Measurements from ENCODE around the gene ITPRIPL1.
"Not testable (repeated sequence)": the region's sequence is repeated elsewhere in the genome, so short reads cannot be mapped to it uniquely, and the experiment has no call there.

Gene ITPRIPL1

GRCh38 chr2:96291751-96292150 is 33.4 kb upstream of the ITPRIPL1 start:
- Histone ChIP-seq H3K27me3 (ENCODE audit: control insufficient read depth in 3 of 3, insufficient read depth in 3 of 3, low read depth in 1 of 3, low read length in 3 of 3) (no peaks in the 10 kb centered on the region), H2BK12ac (ENCODE audit: low read length) (no peak overlapping the region), H2AK5ac (ENCODE audit: low read depth, low read length) (no peak overlapping the region), H4K8ac (ENCODE audit: low read depth, low read length) (no peak overlapping the region), H3K4ac (ENCODE audit: low read length) (no peak overlapping the region), H3K9ac (ENCODE audit: low read depth, low read length, poor library complexity) (no peak overlapping the region), H4K91ac (ENCODE audit: low read depth, low read length, poor library complexity) (no peak overlapping the region), H3K18ac (ENCODE audit: low read length) (no peak overlapping the region), H2BK120ac (ENCODE audit: low read depth, low read length) (no peak overlapping the region), H3K27ac (replicated peaks; ENCODE audit: low read length) (no peak overlapping the region), H3K79me1 (ENCODE audit: low read depth, low read length) (no peaks in the 10 kb centered on the region), H3K23ac (ENCODE audit: low read depth, low read length, poor library complexity) (no peak overlapping the region), H2BK15ac (ENCODE audit: low read length) (no peak overlapping the region), H2BK5ac (ENCODE audit: low read length) (no peak overlapping the region), H3K4me3 (ENCODE audit: low read length in 2 of 2) (no peak overlapping the region), H2AFZ (ENCODE audit: low read length) (no peak overlapping the region), H3K36me3 (replicated peaks in 1 of 2; ENCODE audit: control insufficient read depth in 2 of 2, insufficient read depth in 2 of 2, low read length in 2 of 2) (peaks cover 75 to 100% of the 10 kb centered on the region in 2 donors), H3K9me3 (replicated peaks in 1 of 2; ENCODE audit: control insufficient read depth in 2 of 2, insufficient read depth in 1 of 2, low read depth in 1 of 2, low read length in 2 of 2) (no peaks in the 10 kb centered on the region), H3K4me2 (ENCODE audit: insufficient read depth, low read length, poor library complexity, severe bottlenecking) (no peak overlapping the region), H3K4me1 (ENCODE audit: control insufficient read depth in 2 of 2, insufficient read depth in 1 of 2, low read depth in 1 of 2, low read length in 2 of 2) (no peaks in the 10 kb centered on the region), H3K14ac (ENCODE audit: low read length) (no peak overlapping the region)
- no CpG with 5 or more reads among the region's 5 CpGs for WGBS, 2 donors (ENCODE audit: extremely low coverage in 2 of 2, insufficient read length in 2 of 2, insufficient replicate concordance in 1 of 2)
- no peak for DNase-seq (ENCODE audit: low spot score)

DNA sequence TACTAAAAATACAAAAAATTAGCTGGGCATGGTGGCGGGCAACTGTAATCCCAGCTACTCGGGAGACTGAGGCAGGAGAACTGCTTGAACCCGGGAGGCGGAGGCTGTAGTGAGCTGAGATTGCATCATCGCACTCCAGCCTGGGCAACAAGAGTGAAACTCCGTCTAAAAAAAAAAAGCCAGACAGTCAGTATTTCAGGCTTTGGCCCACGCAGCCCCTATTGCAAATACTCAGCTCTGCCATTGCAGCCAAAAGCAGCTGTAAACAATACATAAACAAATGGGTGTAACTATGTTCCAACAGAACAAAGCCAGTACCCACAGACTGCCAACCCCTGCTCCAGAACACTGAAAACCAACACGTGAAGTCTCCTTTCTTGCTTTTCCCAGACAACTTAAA is 30.8 kb upstream of the ITPRIPL1 start:
- not testable (repeated sequence) for H3K4ac ChIP-seq (ENCODE audit: low read length); H3K14ac ChIP-seq (ENCODE audit: low read length); H3K4me1 ChIP-seq (ENCODE audit: control insufficient read depth in 2 of 2, insufficient read depth in 1 of 2, low read depth in 1 of 2, low read length in 2 of 2); H4K91ac ChIP-seq (ENCODE audit: low read depth, low read length, poor library complexity); H3K27ac ChIP-seq (replicated peaks; ENCODE audit: low read length); DNase-seq (ENCODE audit: low spot score); H2AFZ ChIP-seq (ENCODE audit: low read length); H3K9ac ChIP-seq (ENCODE audit: low read depth, low read length, poor library complexity); H2AK5ac ChIP-seq (ENCODE audit: low read depth, low read length); H3K23ac ChIP-seq (ENCODE audit: low read depth, low read length, poor library complexity); H3K27me3 ChIP-seq (ENCODE audit: control insufficient read depth in 3 of 3, insufficient read depth in 3 of 3, low read depth in 1 of 3, low read length in 3 of 3); H2BK120ac ChIP-seq (ENCODE audit: low read depth, low read length); H4K8ac ChIP-seq (ENCODE audit: low read depth, low read length); H3K9me3 ChIP-seq (replicated peaks in 1 of 2; ENCODE audit: control insufficient read depth in 2 of 2, insufficient read depth in 1 of 2, low read depth in 1 of 2, low read length in 2 of 2); H3K4me2 ChIP-seq (ENCODE audit: insufficient read depth, low read length, poor library complexity, severe bottlenecking); H3K4me3 ChIP-seq (ENCODE audit: low read length in 2 of 2); H2BK15ac ChIP-seq (ENCODE audit: low read length); H2BK5ac ChIP-seq (ENCODE audit: low read length); H2BK12ac ChIP-seq (ENCODE audit: low read length); H3K18ac ChIP-seq (ENCODE audit: low read length); H3K79me1 ChIP-seq (ENCODE audit: low read depth, low read length)
- peaks cover 75 to 100% of the 10 kb centered on the region in 2 donors for H3K36me3 ChIP-seq (replicated peaks in 1 of 2; ENCODE audit: control insufficient read depth in 2 of 2, insufficient read depth in 2 of 2, low read length in 2 of 2)
- WGBS, 2 donors (ENCODE audit: extremely low coverage in 2 of 2, insufficient read length in 2 of 2, insufficient replicate concordance in 1 of 2): no CpG with 5 or more reads among the region's 8 CpGs

DNA sequence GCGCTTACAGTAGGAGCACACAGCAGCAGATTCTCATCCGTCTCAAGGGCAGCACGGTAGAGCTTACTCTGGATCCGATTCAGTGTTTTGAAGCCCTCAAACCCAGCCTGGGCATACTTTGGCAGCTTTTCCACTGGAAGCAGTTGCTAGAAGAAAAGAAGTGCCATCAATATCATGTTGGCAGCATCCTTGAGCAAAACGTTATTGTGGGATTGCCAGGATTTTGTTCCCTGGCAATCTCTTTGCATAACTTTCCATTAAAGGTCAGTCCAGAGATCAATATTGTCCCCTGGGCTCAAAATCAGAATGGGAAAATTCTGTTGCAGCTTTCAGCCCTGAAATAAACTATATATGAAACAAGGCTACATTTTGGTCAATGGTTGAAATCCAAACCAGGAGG is 28.2 kb upstream of the ITPRIPL1 start:
- H3K23ac ChIP-seq (ENCODE audit: low read depth, low read length, poor library complexity): no peak overlapping the region
- H3K4me3 ChIP-seq (ENCODE audit: low read length in 2 of 2): no peak overlapping the region
- H3K4me2 ChIP-seq (ENCODE audit: insufficient read depth, low read length, poor library complexity, severe bottlenecking): no peak overlapping the region
- H4K8ac ChIP-seq (ENCODE audit: low read depth, low read length): no peak overlapping the region
- no peak overlapping the region for H3K9ac ChIP-seq (ENCODE audit: low read depth, low read length, poor library complexity)
- H3K79me1 ChIP-seq (ENCODE audit: low read depth, low read length): no peaks in the 10 kb centered on the region
- H2AFZ ChIP-seq (ENCODE audit: low read length): no peak overlapping the region
- H4K91ac ChIP-seq (ENCODE audit: low read depth, low read length, poor library complexity): no peak overlapping the region
- H3K18ac ChIP-seq (ENCODE audit: low read length): no peak overlapping the region
- no peaks in the 10 kb centered on the region for H3K27me3 ChIP-seq (ENCODE audit: control insufficient read depth in 3 of 3, insufficient read depth in 3 of 3, low read depth in 1 of 3, low read length in 3 of 3)
- no peak for DNase-seq (ENCODE audit: low spot score)
- H3K14ac ChIP-seq (ENCODE audit: low read length): no peak overlapping the region
- H3K4me1 ChIP-seq (ENCODE audit: control insufficient read depth in 2 of 2, insufficient read depth in 1 of 2, low read depth in 1 of 2, low read length in 2 of 2): no peaks in the 10 kb centered on the region
- H2BK120ac ChIP-seq (ENCODE audit: low read depth, low read length): no peak overlapping the region
- H3K36me3 ChIP-seq (replicated peaks in 1 of 2; ENCODE audit: control insufficient read depth in 2 of 2, insufficient read depth in 2 of 2, low read length in 2 of 2): peaks cover 66 to 99% of the 10 kb centered on the region in 2 donors
- H2BK12ac ChIP-seq (ENCODE audit: low read length): no peak overlapping the region
- no peak overlapping the region for H3K4ac ChIP-seq (ENCODE audit: low read length)
- no peak overlapping the region for H2BK5ac ChIP-seq (ENCODE audit: low read length)
- H3K27ac ChIP-seq (replicated peaks; ENCODE audit: low read length): no peak overlapping the region
- WGBS, 2 donors (ENCODE audit: extremely low coverage in 2 of 2, insufficient read length in 2 of 2, insufficient replicate concordance in 1 of 2): no CpG with 5 or more reads among the region's 5 CpGs
- no peaks in the 10 kb centered on the region for H3K9me3 ChIP-seq (replicated peaks in 1 of 2; ENCODE audit: control insufficient read depth in 2 of 2, insufficient read depth in 1 of 2, low read depth in 1 of 2, low read length in 2 of 2)
- H2BK15ac ChIP-seq (ENCODE audit: low read length): no peak overlapping the region
- H2AK5ac ChIP-seq (ENCODE audit: low read depth, low read length): no peak overlapping the region

GRCh38 chr2:96301865-96302264 is 23.3 kb upstream of the ITPRIPL1 start:
- Histone ChIP-seq H3K4me1 (ENCODE audit: control insufficient read depth in 2 of 2, insufficient read depth in 1 of 2, low read depth in 1 of 2, low read length in 2 of 2) (peaks cover 5 to 12% of the 10 kb centered on the region in 2 donors), H4K91ac (ENCODE audit: low read depth, low read length, poor library complexity) (no peak overlapping the region), H3K4me3 (ENCODE audit: low read length in 2 of 2) (no peak overlapping the region), H3K27ac (replicated peaks; ENCODE audit: low read length) (no peak overlapping the region), H3K4ac (ENCODE audit: low read length) (no peak overlapping the region), H3K18ac (ENCODE audit: low read length) (no peak overlapping the region), H2BK12ac (ENCODE audit: low read length) (no peak overlapping the region), H2BK5ac (ENCODE audit: low read length) (no peak overlapping the region), H3K9me3 (replicated peaks in 1 of 2; ENCODE audit: control insufficient read depth in 2 of 2, insufficient read depth in 1 of 2, low read depth in 1 of 2, low read length in 2 of 2) (no peaks in the 10 kb centered on the region), H4K8ac (ENCODE audit: low read depth, low read length) (no peak overlapping the region), H3K27me3 (ENCODE audit: control insufficient read depth in 3 of 3, insufficient read depth in 3 of 3, low read depth in 1 of 3, low read length in 3 of 3) (no peaks in the 10 kb centered on the region), H2BK15ac (ENCODE audit: low read length) (no peak overlapping the region), H2BK120ac (ENCODE audit: low read depth, low read length) (no peak overlapping the region), H3K36me3 (replicated peaks in 1 of 2; ENCODE audit: control insufficient read depth in 2 of 2, insufficient read depth in 2 of 2, low read length in 2 of 2) (peaks cover 55 to 76% of the 10 kb centered on the region in 2 donors), H3K79me1 (ENCODE audit: low read depth, low read length) (peaks cover 2% of the 10 kb centered on the region), H2AFZ (ENCODE audit: low read length) (no peak overlapping the region), H3K9ac (ENCODE audit: low read depth, low read length, poor library complexity) (no peak overlapping the region), H3K4me2 (ENCODE audit: insufficient read depth, low read length, poor library complexity, severe bottlenecking) (no peak overlapping the region), H3K14ac (ENCODE audit: low read length) (no peak overlapping the region), H2AK5ac (ENCODE audit: low read depth, low read length) (no peak overlapping the region), H3K23ac (ENCODE audit: low read depth, low read length, poor library complexity) (no peak overlapping the region)
- DNase-seq (ENCODE audit: low spot score): no peak
- no CpG with 5 or more reads among the region's 1 CpG for WGBS, 2 donors (ENCODE audit: extremely low coverage in 2 of 2, insufficient read length in 2 of 2, insufficient replicate concordance in 1 of 2)

All from neuronal stem cell (in vitro differentiated cells).